SU-DHL-6 (cell line): Measurements from ENCODE around the gene CRYGN.

Experiments
- H2AFZ ChIP-seq: fragments of 200-600 bp; sonication (generic); 2 replicates; pipeline ENCODE4 v1.6.1; 2014; ENCODE audit warnings: low read depth, mild to moderate bottlenecking, moderate library complexity, mixed read lengths, antibody characterized with exemption, low read length; ENCODE audit not compliant: severe bottlenecking
- H3F3A ChIP-seq: fragments of 200-600 bp; shearing (Covaris generic); 2 replicates; pipeline ENCODE4 v1.6.0; 2016; ENCODE audit warnings: antibody characterized with exemption, mild to moderate bottlenecking; ENCODE audit not compliant: insufficient read depth
- H3K27ac ChIP-seq: fragments of 200-600 bp; sonication (generic); 2 replicates; pipeline ENCODE4 v1.5.1; 2016; ENCODE audit warnings: low read depth, mild to moderate bottlenecking, low read length, moderate library complexity, mixed read lengths
- H3K27me3 ChIP-seq: fragments of 200-600 bp; sonication (generic), shearing (Covaris generic); 2 replicates; pipeline ENCODE4 v1.6.0; 2014; ENCODE audit warnings: mild to moderate bottlenecking, low read length
- H3K36me3 ChIP-seq: fragments of 200-600 bp; sonication (generic); 2 replicates; pipeline ENCODE4 v1.6.1; 2014; ENCODE audit warnings: mild to moderate bottlenecking, low read length, mixed read lengths
- H3K4me2 ChIP-seq: fragments of 300-600, 200-600 bp; shearing (Covaris generic), sonication (generic); 2 replicates; pipeline ENCODE4 v1.6.0; 2014; ENCODE audit warnings: low read length, low read depth, mild to moderate bottlenecking; ENCODE audit not compliant: poor library complexity, severe bottlenecking
- H3K4me3 ChIP-seq: fragments of 200-600 bp; sonication (generic); 2 replicates; pipeline ENCODE4 v1.5.1; 2014; ENCODE audit warnings: antibody characterized with exemption, low read length, mild to moderate bottlenecking, mixed read lengths; ENCODE audit not compliant: insufficient read depth, poor library complexity, severe bottlenecking
- H3K79me2 ChIP-seq: fragments of 200-600 bp; sonication (generic); 2 replicates; pipeline ENCODE4 v1.6.1; 2014; ENCODE audit warnings: mild to moderate bottlenecking, low read length, moderate library complexity; ENCODE audit not compliant: insufficient read depth
- H3K9ac ChIP-seq: fragments of 200-600 bp; sonication (generic); 2 replicates; pipeline ENCODE4 v1.7.0; 2014; ENCODE audit warnings: mild to moderate bottlenecking, low read length
- H3K9me2 ChIP-seq: fragments of 200-600 bp; sonication (generic); replicated peaks from 2 replicates; pipeline ENCODE4 v1.6.1; 2014; ENCODE audit warnings: low read length; ENCODE audit not compliant: insufficient read depth
- H3K9me3 ChIP-seq: fragments of 200-600 bp; sonication (generic); 2 replicates; pipeline ENCODE4 v1.6.1; 2014; ENCODE audit warnings: low read length, mixed read lengths; ENCODE audit not compliant: insufficient read depth
- H4K20me1 ChIP-seq: fragments of 200-600 bp; sonication (generic); 2 replicates; pipeline ENCODE4 v1.6.1; 2014; ENCODE audit warnings: low read depth, mild to moderate bottlenecking, antibody characterized with exemption, low read length, moderate library complexity, mixed read lengths
- EZH2phosphoT487 ChIP-seq: fragments of 200-600 bp; sonication (generic), shearing (Covaris generic); conservative IDR thresholded peaks from 2 replicates; pipeline ENCODE4 v1.6.1; 2018; ENCODE audit warnings: mild to moderate bottlenecking, antibody characterized with exemption, low read length, moderate library complexity, mixed read lengths
- TF ChIP-seq, protein P1 (sequence below): fragments of 200-600 bp; sonication (generic); IDR thresholded peaks from one replicate; pipeline ENCODE4 v1.5.1; 2017; ENCODE audit warnings: antibody characterized with exemption, mild to moderate bottlenecking, low read length, moderate library complexity; ENCODE audit not compliant: insufficient read depth, poor library complexity, severe bottlenecking

CRYGN gene

DNA sequence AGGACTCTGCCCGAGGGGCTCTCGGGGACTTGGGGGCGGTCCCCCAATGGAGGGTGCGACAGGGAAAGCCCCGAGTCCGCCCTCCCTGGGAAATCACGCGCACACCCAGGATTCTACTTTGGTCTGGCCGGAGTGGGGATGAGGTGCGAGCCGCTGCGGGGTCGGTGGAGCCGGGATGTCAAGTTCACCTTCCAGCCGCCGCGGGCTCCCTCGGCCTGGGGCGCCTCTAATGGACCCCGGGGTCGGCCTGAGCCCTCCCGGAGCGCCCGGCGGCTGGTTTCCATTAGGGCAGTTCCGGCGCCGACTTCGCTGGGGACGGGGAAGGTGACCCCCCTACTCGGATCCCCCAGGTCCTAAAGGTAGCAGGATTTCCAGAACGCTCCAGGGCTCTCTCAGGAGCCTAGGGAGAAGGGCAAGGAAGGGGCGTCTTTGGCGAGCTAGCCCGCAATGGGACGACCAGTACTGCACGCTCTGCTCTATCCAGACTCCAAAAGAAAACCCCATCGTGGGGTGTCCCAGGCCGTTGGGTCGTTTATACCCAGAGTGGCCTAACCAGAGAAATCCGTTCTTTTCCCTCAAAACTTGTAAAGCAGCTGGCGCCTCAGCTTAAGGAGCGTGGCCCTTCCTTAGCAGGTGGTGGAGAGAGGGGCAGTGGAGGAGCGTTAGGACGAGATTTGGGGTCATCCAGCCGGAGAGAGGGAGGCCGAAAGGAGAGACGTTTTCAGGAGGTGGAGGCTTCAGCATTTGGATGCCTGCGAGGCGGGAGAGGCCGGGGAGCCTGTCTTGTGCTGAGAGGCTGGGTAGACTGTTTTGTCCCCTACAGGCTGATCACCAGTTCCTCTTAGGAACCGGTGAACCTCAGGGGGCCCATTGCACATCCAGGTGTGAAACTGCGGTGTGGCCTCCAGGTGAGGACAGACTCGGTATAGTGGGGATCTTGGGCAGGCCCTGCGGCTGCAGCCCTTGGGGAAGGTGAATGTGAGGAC, 29.2 kb downstream of the CRYGN start:
- no peaks in the 10 kb centered on the region for H3K9me2 ChIP-seq
- H3K27me3 ChIP-seq: no peaks in the 10 kb centered on the region
- no peak overlapping the region for H3K9ac ChIP-seq
- H4K20me1 ChIP-seq: no peaks in the 10 kb centered on the region
- no peaks in the 10 kb centered on the region for H3K36me3 ChIP-seq
- no peaks in the 10 kb centered on the region for H3F3A ChIP-seq
- TF ChIP-seq, protein P1, sequence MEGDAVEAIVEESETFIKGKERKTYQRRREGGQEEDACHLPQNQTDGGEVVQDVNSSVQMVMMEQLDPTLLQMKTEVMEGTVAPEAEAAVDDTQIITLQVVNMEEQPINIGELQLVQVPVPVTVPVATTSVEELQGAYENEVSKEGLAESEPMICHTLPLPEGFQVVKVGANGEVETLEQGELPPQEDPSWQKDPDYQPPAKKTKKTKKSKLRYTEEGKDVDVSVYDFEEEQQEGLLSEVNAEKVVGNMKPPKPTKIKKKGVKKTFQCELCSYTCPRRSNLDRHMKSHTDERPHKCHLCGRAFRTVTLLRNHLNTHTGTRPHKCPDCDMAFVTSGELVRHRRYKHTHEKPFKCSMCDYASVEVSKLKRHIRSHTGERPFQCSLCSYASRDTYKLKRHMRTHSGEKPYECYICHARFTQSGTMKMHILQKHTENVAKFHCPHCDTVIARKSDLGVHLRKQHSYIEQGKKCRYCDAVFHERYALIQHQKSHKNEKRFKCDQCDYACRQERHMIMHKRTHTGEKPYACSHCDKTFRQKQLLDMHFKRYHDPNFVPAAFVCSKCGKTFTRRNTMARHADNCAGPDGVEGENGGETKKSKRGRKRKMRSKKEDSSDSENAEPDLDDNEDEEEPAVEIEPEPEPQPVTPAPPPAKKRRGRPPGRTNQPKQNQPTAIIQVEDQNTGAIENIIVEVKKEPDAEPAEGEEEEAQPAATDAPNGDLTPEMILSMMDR: no peak
- TF ChIP-seq EZH2phosphoT487: no peak
- no peak overlapping the region for H3K27ac ChIP-seq
- no peaks in the 10 kb centered on the region for H3K79me2 ChIP-seq
- H3K4me3 ChIP-seq: no peak overlapping the region
- no peak overlapping the region for H3K4me2 ChIP-seq
- H3K9me3 ChIP-seq: no peaks in the 10 kb centered on the region
- H2AFZ ChIP-seq: no peak overlapping the region

DNA sequence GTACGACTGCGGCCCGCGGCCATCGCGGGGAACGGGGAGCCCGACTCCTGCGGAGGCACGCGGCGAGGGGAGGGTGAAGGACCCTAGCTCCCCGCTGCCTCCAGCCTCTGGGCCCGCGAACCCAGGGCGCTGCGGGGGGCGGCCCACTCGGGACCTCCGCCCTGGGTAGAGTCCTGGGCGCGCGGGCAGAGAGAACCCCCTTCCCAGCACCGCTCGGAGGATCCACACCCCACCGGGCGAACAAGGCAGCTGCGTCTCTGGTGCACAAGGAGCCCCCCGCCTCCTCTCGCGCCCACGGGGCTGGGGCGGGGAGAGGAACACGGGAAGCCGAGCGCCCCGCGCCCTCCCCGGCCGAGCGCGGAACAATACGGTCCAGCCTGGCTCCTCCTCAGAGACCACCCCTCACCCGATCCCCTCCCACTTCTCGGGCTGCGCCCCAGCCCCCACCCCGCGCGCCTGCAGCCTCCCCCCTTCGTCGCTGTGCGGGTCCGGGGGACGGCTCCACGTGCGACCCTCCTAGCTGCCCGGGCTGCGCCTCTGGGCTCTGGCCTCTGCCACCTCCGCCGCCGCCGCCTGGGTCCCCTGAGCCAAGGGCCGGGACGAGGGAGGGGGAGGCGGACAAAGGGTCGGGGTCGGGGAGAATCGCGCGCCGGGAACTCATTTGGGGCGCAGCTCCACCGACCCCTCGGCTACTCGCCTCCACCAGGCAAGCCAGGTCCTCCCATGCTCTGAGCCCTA, 30.1 kb downstream of the CRYGN start, which contains the start of gene WDR86:
Gene WDR86 (minus strand): TSS at position 372 of the 738 bp plus-strand sequence. CDS start 449 bp downstream, outside the sequence.
- no peaks in the 10 kb centered on the region for H4K20me1 ChIP-seq
- no peak within 1 kb of the TSS for H3K27ac ChIP-seq
- no peak within 1 kb of the TSS for H3K4me3 ChIP-seq
- H3K9me3 ChIP-seq: no peaks in the 10 kb centered on the region
- no peaks in the 10 kb centered on the region for H3F3A ChIP-seq
- H3K36me3 ChIP-seq: no peaks in the 10 kb centered on the region
- TF ChIP-seq, protein P1: no peak
- TF ChIP-seq EZH2phosphoT487: no peak
- H3K9me2 ChIP-seq: no peaks in the 10 kb centered on the region
- no peaks in the 10 kb centered on the region for H3K79me2 ChIP-seq
- H3K27me3 ChIP-seq: no peaks in the 10 kb centered on the region
- H3K4me2 ChIP-seq: no peak within 1 kb of the TSS
- no peak within 1 kb of the TSS for H3K9ac ChIP-seq
- no peak within 1 kb of the TSS for H2AFZ ChIP-seq

DNA sequence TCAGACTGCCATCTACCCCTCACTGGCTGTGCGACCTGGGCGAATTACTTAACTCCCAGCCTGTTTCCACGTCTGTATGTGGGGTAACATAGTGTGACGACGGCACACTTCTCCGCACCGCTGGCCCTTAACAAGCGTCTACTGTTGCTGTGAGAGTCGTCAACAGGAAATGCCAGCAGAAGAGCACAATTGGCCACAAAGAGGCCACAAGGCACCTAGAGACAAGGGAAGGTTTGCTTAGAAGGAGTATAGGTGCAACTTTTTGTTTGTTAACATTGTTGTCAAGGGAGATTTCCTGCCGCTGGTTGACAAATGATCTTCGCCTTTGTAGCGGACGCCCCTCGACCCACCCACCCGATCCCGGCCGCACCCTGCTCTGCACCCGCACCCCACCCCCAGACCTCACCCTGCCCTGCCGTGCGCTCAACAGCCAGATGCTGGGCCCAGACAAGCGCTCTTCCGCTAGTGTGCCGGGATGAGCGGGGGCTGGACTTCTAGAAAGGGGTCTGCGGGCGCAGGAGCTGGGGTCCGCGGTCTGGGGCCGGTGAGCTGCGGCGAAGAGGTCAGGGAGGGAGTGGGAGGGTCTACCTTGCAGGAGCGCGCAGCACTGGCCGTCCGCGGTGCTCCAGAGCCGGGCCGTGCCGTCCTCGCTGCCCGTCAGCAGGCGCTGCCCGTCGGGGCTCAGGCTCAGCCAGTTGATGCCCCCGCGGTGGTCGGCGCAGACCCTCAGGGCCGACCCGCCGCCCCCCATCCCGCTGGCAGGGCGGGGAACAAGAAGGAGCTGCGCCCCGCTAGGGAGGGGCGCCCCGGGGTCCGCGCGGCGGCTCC, 30.9 kb downstream of the CRYGN start:
- Histone ChIP-seq H3K27me3 (no peaks in the 10 kb centered on the region), H2AFZ (no peak overlapping the region), H3K4me2 (no peak overlapping the region), H3K9me3 (no peaks in the 10 kb centered on the region), H3F3A (no peaks in the 10 kb centered on the region), H3K27ac (no peak overlapping the region), H3K9ac (no peak overlapping the region), H3K36me3 (no peaks in the 10 kb centered on the region), H3K79me2 (no peaks in the 10 kb centered on the region), H3K9me2 (no peaks in the 10 kb centered on the region), H4K20me1 (no peaks in the 10 kb centered on the region), H3K4me3 (no peak overlapping the region)
- TF ChIP-seq, protein P1: no peak
- TF ChIP-seq EZH2phosphoT487: no peak
